Tibial nerve (tissue), 4 donors: ENCODE results near the gene UGT1A5. TPM values are rescaled to one million over a fixed set of nuclear protein-coding genes. Genes with fewer than 3 reads are reported as not detected.

Experiments used
- DNase-seq, 2 donors: peaks; one replicate each; pipeline ENCODE4 v3.0.0-alpha.2; 2019; ENCODE audit warnings: low spot score in 2 of 2
- H3K27ac ChIP-seq, 4 donors: fragments of 200-600 bp; sonication (generic) in 3 of 4; one replicate each; pipeline ENCODE4 v1.5.1; 2017 to 2019; ENCODE audit warnings: mild to moderate bottlenecking in 1 of 4
- H3K27me3 ChIP-seq, 2 donors: fragments of 200-600 bp; sonication (generic) in 1 of 2; one replicate each; pipeline versions ENCODE4 v1.5.1 to v1.6.0; 2017 to 2019
- H3K36me3 ChIP-seq, 3 donors: fragments of 200-600 bp; sonication (generic); one replicate each; pipeline ENCODE4 v1.5.1; 2018 to 2019
- H3K4me1 ChIP-seq, 4 donors: fragments of 200-600 bp; sonication (generic) in 3 of 4; one replicate each; pipeline ENCODE4 v1.5.1; 2017 to 2019
- H3K4me3 ChIP-seq, 4 donors: fragments of 200-600 bp; sonication (generic) in 3 of 4; one replicate each; pipeline ENCODE4 v1.5.1; 2017 to 2019; ENCODE audit warnings: mild to moderate bottlenecking in 1 of 4, moderate library complexity in 1 of 4
- H3K9me3 ChIP-seq, 4 donors: fragments of 200-600 bp; sonication (generic) in 3 of 4; one replicate each; pipeline ENCODE4 v1.5.1; 2017 to 2019
- CTCF ChIP-seq, 5 experiments: fragments of 200-600 bp in 3 of 5; fragments of 450-650 bp in 2 of 5; sonication (generic) in 3 of 5; IDR thresholded peaks; one replicate each; pipeline ENCODE4 v1.5.1; 2016 to 2019; ENCODE audit warnings: antibody characterized with exemption in 5 of 5, mild to moderate bottlenecking in 3 of 5, moderate library complexity in 2 of 5
- EP300 ChIP-seq, 2 donors: sonication (generic); formaldehyde crosslinking; IDR thresholded peaks; one replicate each; pipeline ENCODE4 v1.6.1; 2017; ENCODE audit warnings: antibody characterized with exemption in 2 of 2, mild to moderate bottlenecking in 1 of 2
- POLR2A ChIP-seq, 2 donors: fragments of 450-650 bp; IDR thresholded peaks; one replicate each; pipeline ENCODE4 v1.6.1; 2017; ENCODE audit warnings: antibody characterized with exemption in 2 of 2, mild to moderate bottlenecking in 2 of 2, moderate library complexity in 2 of 2
- WGBS, 2 donors: methylation state at CpG; one replicate each; pipeline ENCODE4 v1.1.5; 2018; 5-methylcytosine and 5-hydroxymethylcytosine counted together
- total RNA-seq, 4 donors: library from RNA; depleted of rRNA; stranded (reverse); fragments of >200 nt; gene quantifications; one replicate each; pipeline ENCODE4 v1.1.0, GENCODE V29; 2016

Gene UGT1A5
- total RNA-seq, 4 donors from 2014 or later = not detected

DNA sequence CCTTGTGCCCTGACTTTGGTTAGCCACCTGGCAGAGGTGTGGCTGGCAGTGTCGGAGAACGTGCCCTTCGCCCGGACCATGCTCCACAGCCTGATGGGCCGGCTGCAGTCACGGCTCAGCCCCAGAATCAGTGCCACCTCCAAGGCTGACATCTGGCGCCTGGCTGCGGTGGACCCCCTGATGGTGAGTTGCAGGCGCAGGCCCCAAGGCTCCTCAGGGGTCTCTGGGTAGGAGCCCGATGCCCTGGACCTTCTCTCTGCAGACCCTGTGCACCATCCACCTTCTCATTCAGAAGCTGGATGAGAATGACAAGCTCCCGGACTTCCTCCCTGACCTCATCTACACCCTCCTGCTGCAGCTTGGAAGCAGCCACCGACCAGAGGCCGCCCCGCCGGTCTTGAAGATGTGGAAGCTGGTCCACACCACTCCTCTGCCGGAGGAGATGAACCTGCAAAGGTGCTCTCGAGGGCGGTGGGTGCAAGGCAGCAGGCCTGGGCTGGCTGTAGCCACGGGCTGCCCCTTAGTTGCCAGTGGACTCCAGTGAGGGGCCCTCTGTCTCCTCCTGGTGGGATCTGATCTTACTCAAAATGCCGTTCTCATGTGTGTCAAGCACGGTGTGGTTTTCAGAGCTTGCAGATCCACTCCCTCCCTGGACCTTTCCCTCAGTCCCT lies 109.5 kb downstream of the UGT1A5 start:
- H3K4me1 ChIP-seq = no peaks in the 10 kb centered on the region
- H3K36me3 ChIP-seq = no peaks in the 10 kb centered on the region
- H3K4me3 ChIP-seq = no peak overlapping the region
- H3K9me3 ChIP-seq = no peaks in the 10 kb centered on the region
- WGBS, 2 donors = 84 to 91% methylated on average over 8 to 15 of the region's 21 CpGs
- no peak for DNase-seq
- H3K27me3 ChIP-seq = no peaks in the 10 kb centered on the region
- TF ChIP-seq EP300 (IDR thresholded peaks at IDR 0.05) (no peak), CTCF (IDR thresholded peaks at IDR 0.05) (no peak), POLR2A (IDR thresholded peaks at IDR 0.05) (no peak)
- H3K27ac ChIP-seq = no peak overlapping the region

Other genes starting within 250 kb of the UGT1A5 start
- 10 to 100 TPM; 41.7 to 68.0 (median 54.2) TPM for gene USP40, start 146.1 kb upstream of the UGT1A5 start, total RNA-seq
- not detected for gene UGT1A8, start 95.3 kb upstream of the UGT1A5 start, total RNA-seq
- gene UGT1A10, start 76.5 kb upstream of the UGT1A5 start, total RNA-seq = not detected
- not detected for gene UGT1A9, start 41.0 kb upstream of the UGT1A5 start, total RNA-seq
- gene UGT1A7, start 31.0 kb upstream of the UGT1A5 start, total RNA-seq = not detected
- under 1 TPM in 1 of 4 donors, not detected in 3; 0.39 TPM for gene UGT1A6, start 20.0 kb upstream of the UGT1A5 start, total RNA-seq
- gene UGT1A4, start 5.8 kb downstream of the UGT1A5 start, total RNA-seq = not detected
- not detected for gene UGT1A3, start 16.1 kb downstream of the UGT1A5 start, total RNA-seq
- not detected for gene UGT1A1, start 47.4 kb downstream of the UGT1A5 start, total RNA-seq
- gene MROH2A, start 65.4 kb downstream of the UGT1A5 start, total RNA-seq = not detected
- under 1 TPM in 2 of 4 donors, not detected in 2; 0.22 to 0.60 TPM for gene HJURP, start 141.6 kb downstream of the UGT1A5 start, total RNA-seq
- not detected for gene TRPM8, start 204.5 kb downstream of the UGT1A5 start, total RNA-seq